Activated T-cell treated with anti-CD3 and anti-CD28 coated beads, Interleukin-2, amount 50 U/mL, for 4 hours (primary cell): ENCODE results near the gene CDKN2B-AS1. TPM values are rescaled to one million over a fixed set of nuclear protein-coding genes. Genes with fewer than 3 reads are reported as not detected.

Source experiments
- ATAC-seq, 2 donors: fragments of 200-7000 bp; cut with Tn5 transposase; one replicate each; pipeline ENCODE4 v1.10.0; 2021
- DNase-seq: peaks from one replicate; pipeline ENCODE4 v3.0.0-alpha.2; 2020
- H3K27me3 Mint-ChIP-seq: one replicate; pipeline ENCODE4 v1.8.0; 2021; ENCODE audit warnings: low read depth, mixed read lengths
- H3K36me3 Mint-ChIP-seq: one replicate; pipeline ENCODE4 v1.8.0; 2022; ENCODE audit warnings: mixed read lengths; ENCODE audit not compliant: insufficient read depth
- H3K4me1 Mint-ChIP-seq: one replicate; pipeline ENCODE4 v1.8.0; 2021; ENCODE audit warnings: low read depth, mixed read lengths
- H3K4me3 Mint-ChIP-seq: one replicate; pipeline ENCODE4 v1.8.0; 2021; ENCODE audit warnings: mild to moderate bottlenecking, moderate library complexity, mixed read lengths
- H3K9me3 Mint-ChIP-seq: one replicate; pipeline ENCODE4 v1.8.0; 2021; ENCODE audit warnings: mixed read lengths
- total RNA-seq, 3 donors: library from RNA; stranded (reverse); gene quantifications; one replicate each; pipeline ENCODE4 v1.2.1, GENCODE V29; 2021

Gene CDKN2B-AS1
- total RNA-seq, 3 donors from 2014 or later: 0.60 TPM; not detected in 2

DNA sequence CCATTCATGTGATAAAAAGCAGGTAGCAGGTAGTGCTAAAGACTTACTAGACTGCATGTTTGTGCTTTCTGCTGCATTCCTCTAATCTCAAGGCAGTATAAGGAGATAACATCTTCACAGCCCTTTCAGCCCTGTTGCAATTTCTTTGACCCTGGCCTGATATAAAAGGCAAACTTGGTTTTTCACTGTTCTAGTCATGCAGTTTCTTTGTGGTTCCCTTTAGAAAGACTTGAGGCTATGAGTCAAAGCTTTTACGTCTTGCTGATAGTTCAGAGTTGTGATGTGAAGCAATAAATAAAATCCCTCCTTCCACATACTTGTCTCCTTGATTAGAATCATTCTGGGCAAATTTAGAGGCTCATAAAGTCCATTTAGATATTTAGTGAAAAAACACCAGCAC, 103.1 kb downstream of the CDKN2B-AS1 start:
- H3K27me3 Mint-ChIP-seq: peaks cover 12% of the 10 kb centered on the region
- H3K36me3 Mint-ChIP-seq: peaks cover 2% of the 10 kb centered on the region
- H3K4me1 Mint-ChIP-seq: peaks cover 10% of the 10 kb centered on the region
- DNase-seq: no peak
- ATAC-seq: peak; percentile 75 to 85
- H3K9me3 Mint-ChIP-seq: no peaks in the 10 kb centered on the region
- H3K4me3 Mint-ChIP-seq: no peak overlapping the region

DNA sequence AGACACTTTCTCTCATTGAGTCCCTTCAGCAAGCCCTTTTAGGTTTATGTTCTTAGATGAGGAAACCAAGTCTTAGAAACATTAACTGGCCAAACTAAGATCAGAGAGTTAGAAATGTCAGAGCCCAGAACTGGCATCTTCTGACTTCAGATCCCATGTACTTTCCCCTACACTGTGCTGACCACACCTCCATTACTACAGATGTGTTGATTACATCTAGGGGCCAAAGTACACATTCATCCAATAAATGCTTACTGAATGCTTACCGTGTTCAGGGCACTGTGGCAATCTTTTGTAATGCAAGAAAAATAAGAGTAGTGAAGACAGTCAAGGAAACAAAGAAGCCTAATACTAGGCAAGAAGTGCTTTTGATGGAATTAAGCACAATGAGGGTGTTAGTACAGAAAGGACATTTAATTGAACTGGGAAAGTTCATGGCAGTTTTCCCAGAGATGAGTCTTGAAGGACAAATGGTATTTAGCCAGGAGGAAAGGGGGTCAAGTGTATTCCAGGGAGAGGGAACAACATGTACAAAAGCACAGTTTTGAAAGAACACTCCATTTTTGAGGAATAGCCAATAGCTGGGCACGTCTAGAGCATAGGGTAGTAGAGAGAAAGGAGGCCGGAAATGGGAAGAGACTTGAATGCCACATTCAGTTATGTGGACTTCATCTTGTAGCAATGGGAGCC, 104.2 kb downstream of the CDKN2B-AS1 start:
- no peak overlapping the region for H3K4me3 Mint-ChIP-seq
- peaks cover 12% of the 10 kb centered on the region for H3K27me3 Mint-ChIP-seq
- no peak for ATAC-seq
- H3K36me3 Mint-ChIP-seq: peaks cover 2% of the 10 kb centered on the region
- no peak for DNase-seq
- peaks cover 11% of the 10 kb centered on the region for H3K4me1 Mint-ChIP-seq
- H3K9me3 Mint-ChIP-seq: no peaks in the 10 kb centered on the region

DNA sequence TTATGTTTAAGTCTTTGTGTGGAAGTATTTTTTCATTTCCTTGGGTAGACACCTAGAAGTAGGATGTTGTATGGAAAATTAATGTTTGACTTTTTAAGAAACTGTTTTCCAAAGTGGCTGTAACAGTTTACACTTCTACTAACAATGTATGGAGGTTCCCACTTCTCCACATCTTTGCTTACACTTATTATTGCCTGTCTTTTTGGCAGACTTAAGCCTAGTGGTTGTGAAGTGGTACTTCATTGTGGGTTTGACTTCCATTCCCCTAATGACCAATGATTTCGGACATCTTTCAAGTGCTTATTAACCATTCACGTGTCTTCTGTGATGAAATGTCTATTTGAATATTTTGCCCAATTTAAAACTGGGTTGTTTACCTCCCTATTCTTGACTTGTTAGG, 106.0 kb downstream of the CDKN2B-AS1 start:
- Mint-ChIP-seq H3K4me3 (no peak overlapping the region), H3K9me3 (no peaks in the 10 kb centered on the region), H3K36me3 (peaks cover 2% of the 10 kb centered on the region), H3K4me1 (peaks cover 20% of the 10 kb centered on the region), H3K27me3 (peaks cover 12% of the 10 kb centered on the region)
- DNase-seq: no peak
- no peak for ATAC-seq

DNA sequence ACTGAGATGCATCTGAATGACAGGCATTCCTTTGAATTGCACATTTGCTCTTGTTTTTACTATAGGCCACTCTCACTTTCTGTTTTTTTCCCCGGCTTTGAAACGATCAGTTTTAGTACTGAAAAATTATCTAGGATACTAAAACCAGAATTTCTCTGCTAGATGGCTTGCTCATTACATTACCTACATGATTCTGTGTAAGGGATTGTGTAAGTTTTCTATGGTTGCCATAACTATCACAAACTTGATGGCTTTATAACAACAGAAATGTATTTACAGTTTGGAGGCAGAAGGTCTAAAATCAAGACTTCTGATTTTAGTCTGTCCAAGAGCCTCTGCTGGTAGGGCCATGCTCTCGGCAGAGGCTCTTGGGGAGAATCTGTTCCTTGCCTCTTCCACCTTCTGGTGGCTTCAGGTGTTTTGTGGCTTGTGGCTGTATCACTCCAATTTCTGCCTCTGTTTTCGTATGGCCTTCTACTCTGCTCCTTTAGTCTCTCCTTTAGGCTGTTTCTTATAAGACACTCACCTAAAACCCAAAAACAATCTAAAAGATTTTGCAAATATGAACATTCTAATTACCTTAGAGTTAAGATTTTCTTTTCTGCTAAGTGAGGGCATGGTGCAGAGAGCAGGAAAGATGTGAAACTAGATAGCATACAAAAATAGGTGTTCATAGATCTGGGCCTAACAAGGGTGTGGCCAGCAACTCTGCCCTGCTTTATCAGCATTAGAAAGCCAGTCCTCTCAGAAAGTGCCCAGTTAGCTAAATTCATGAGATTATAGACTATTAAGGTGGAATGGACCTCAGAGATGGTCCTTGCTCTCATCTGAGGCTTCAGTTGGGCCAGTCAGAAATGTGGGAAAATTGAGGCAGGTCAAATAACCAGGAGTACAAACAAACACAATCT, 107.8 kb downstream of the CDKN2B-AS1 start:
- no peak for ATAC-seq

DNA sequence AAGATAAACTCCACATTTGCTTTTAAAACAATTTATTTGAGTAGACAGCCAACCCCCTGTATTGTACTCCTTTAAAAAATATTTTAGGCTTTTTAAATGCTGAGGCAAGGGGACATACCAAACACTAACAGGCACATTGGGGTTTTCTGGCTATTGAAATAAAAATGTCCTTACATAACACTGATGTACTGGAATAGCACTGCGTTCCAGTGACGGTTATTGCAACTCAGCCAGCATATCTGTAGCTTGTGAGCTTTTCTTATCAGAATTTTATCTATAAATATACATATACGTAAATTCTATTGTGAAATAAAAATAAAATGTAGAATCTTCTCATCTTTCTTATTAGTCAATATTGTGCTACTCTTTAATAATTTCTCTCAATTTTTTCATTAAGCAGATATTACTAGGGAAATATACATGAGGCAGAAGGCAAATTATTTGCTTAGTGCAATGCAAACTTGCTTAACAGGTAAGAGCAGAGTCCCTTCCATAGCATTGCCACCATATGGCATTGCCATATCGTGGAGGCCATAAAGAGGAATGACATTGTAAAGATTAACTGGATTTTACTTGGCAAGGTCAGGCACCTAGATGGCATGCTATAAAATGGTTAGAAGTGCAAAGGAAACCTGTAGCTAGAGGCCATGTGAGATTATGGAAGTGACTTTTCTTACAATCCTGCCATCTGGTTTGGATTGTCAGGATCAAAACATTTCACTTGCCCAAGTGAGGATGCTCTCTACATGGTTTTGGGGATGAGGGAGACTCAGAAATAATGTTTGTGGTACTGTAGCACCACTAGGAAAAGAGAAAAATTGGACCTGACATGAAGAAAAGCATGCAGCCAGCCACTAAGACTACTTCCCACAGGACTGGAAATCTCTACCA, 109.3 kb downstream of the CDKN2B-AS1 start:
- Mint-ChIP-seq H3K27me3 (peaks cover 1% of the 10 kb centered on the region), H3K36me3 (no peaks in the 10 kb centered on the region)
- ATAC-seq: no peak

More for the DNA sequence above, 107.8 kb downstream of the CDKN2B-AS1 start:
- Mint-ChIP-seq H3K4me3 (no peak overlapping the region), H3K27me3 (peaks cover 5% of the 10 kb centered on the region), H3K4me1 (peaks cover 20% of the 10 kb centered on the region), H3K9me3 (no peaks in the 10 kb centered on the region), H3K36me3 (no peaks in the 10 kb centered on the region)
- no peak for DNase-seq

DNA sequence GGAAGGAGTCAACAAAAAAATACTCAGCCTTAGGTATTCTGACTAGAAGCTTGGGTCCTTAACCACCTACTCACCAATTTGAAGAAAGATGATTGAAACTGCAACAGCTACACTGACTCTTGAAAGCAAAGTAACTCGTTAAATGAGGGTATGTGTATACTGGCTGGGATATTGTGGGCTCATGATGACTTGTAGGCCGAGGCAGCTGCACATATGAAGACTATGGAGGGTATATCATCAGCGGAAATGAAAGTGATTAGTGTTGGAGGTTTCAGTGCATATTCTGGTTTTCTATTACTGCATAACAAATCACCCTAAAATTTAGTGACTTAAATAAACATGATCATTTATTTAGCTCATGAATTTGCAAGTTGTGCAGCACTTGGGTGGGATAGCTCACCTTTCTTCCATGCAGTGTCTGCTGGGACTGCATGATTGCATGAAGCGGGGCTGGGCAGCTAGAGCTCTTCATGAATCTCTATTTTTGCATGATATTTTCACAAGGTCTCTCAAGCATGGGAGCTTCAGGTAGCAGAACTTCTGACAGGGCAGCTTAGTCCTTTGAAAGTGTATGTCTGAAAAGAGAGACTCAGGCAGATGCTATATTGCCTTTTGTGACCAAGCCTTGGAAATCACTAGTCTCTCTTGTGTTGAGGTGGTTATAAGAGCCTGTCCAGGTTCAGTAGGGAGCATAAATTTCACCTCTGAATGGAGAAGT, 110.6 kb downstream of the CDKN2B-AS1 start:
- DNase-seq (no peak), ATAC-seq (peak; percentile 93 to 97)
- no peaks in the 10 kb centered on the region for H3K9me3 Mint-ChIP-seq
- H3K27me3 Mint-ChIP-seq: no peaks in the 10 kb centered on the region
- H3K4me1 Mint-ChIP-seq: peaks cover 19% of the 10 kb centered on the region
- H3K4me3 Mint-ChIP-seq: no peak overlapping the region
- no peaks in the 10 kb centered on the region for H3K36me3 Mint-ChIP-seq

More for the DNA sequence above, 109.3 kb downstream of the CDKN2B-AS1 start:
- H3K4me1 Mint-ChIP-seq: peaks cover 19% of the 10 kb centered on the region
- H3K9me3 Mint-ChIP-seq: no peaks in the 10 kb centered on the region
- DNase-seq: no peak
- no peak overlapping the region for H3K4me3 Mint-ChIP-seq

DNA sequence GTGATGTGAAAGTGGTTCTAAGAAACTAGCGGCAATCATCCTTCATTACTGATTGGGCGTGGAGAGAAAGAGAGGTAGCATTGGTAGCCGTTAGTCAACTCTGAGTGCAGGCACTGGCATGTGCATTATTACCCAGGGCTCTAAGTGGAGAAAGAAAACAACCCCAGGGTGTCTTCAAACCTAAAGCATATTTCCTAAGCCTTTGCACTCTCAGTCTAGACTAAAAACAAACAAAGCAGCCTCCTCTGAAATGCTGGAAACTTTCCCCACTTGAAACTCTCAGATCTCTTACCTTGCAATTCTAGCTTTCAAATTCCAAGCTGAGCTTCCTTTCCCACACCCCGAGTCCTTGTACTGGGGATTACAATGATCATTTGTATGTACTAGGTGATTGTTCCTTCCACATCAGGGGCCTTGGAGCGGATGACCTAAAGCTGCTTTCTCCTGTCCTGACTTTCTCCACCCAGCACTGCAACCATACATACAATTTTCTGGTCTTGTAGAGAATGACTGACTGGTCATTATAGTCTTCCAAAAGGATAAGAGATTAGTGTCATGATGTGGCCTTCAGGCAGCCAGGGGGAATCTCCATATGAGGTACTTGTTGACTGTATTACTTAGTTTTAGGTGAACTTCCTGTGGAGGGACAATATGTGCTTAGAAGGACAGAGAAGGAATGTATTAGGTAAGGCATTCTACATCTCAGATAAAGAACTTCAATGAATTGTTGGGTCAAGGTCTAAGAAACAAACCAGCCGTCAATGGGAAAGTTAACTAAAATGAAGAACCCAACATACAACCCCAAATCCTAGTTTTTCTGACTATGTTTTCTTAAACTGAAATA, 112.8 kb downstream of the CDKN2B-AS1 start:
- peaks cover 13% of the 10 kb centered on the region for H3K4me1 Mint-ChIP-seq
- no peaks in the 10 kb centered on the region for H3K36me3 Mint-ChIP-seq
- no peaks in the 10 kb centered on the region for H3K9me3 Mint-ChIP-seq

DNA sequence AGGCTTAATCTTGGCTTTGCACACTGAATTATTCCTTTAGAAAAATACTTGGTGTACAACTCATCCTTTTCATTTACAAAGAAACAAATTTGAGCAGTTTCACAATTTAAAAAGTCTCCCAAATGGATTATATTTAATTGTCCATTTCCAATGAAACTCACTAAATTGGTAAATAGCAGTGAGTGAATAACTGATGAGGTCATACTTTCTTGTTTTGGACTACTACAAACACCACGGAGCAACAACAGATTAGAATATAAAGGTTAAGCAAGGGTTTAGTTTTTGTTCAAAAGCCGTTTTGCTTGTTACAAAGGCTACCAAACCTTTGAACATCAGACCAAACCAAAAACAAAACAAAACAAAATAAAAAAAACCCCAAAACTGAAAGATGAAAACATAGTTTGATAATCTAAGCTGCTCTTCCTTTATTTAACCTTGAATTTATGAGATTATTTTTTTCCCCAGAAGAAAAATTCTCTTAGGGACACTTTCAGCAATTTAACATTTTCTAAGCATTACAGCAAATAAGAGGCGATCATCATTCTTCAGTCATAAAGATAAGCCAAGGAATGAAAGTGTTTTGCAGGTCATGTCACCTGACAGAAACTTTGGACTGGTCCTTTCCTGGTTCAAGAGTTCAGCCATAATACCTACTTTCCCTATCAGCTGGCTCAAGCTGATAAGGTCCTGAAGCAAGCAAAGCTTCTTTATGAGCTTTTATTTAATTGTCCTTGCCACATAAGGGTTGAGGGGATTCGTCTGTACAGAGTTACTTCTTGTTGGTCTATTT, 114.2 kb downstream of the CDKN2B-AS1 start:
- DNase-seq: no peak

More for the DNA sequence above, 112.8 kb downstream of the CDKN2B-AS1 start:
- Mint-ChIP-seq H3K27me3 (no peaks in the 10 kb centered on the region), H3K4me3 (no peak overlapping the region)
- ATAC-seq (no peak), DNase-seq (no peak)

DNA sequence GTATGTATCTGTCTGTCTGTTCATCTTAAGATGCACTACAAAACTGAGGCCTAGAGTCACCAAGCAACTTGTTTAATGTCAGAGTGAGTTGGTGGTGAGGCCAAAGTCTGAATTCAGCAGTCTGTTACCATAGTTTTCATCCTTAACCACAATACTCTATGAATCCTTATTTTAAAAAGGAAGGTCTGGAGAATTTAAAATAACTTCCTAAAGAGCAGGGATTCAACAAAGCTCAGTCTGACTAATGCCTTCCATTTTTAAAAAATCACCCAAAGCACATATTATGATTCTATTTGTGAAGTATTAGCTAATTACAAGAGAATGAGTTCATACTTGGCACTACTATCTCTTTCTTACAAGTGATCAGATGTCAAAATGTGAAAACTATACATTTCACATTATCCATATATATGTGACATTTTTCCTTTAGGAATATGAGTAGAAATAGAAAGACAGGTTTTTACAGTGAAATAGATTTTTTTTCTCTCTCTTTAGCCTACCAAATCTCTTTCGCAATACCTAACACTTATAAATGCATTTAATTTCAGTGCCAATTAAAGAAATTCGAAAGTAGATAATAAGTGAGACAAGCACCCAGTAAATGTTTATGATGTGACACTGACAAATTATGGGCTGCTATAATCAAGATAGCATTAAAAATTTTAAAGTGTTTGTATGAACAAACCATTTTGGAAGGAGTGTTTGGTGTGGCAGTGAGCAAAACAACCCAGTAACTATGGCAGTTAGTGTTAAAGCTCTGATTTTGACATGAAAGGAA, 116.8 kb downstream of the CDKN2B-AS1 start:
- H3K4me3 Mint-ChIP-seq: no peak overlapping the region
- H3K36me3 Mint-ChIP-seq: no peaks in the 10 kb centered on the region
- no peaks in the 10 kb centered on the region for H3K4me1 Mint-ChIP-seq
- H3K9me3 Mint-ChIP-seq: no peaks in the 10 kb centered on the region
- ATAC-seq: no peak
- DNase-seq: no peak
- H3K27me3 Mint-ChIP-seq: peaks cover 3% of the 10 kb centered on the region

More for the DNA sequence above, 114.2 kb downstream of the CDKN2B-AS1 start:
- Mint-ChIP-seq H3K4me1 (peaks cover 9% of the 10 kb centered on the region), H3K27me3 (no peaks in the 10 kb centered on the region), H3K4me3 (no peak overlapping the region), H3K9me3 (no peaks in the 10 kb centered on the region), H3K36me3 (no peaks in the 10 kb centered on the region)
- no peak for ATAC-seq

DNA sequence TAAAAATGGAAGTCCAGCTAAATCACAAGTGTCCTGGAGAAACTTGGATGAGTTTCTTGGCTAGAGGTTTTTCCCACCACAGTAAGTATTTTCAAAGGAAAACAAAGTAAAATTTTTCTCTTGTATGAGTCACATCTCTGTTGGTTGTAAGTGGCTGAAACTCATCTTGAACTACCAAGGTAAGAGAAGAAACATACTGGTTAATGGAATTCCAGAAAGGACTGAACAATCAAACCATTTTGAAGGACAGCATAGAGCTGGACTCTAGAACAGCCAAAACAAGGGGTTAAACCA, 117.3 kb downstream of the CDKN2B-AS1 start:
- ATAC-seq: no peak
- Mint-ChIP-seq H3K27me3 (peaks cover 3% of the 10 kb centered on the region), H3K4me3 (no peak overlapping the region), H3K4me1 (no peaks in the 10 kb centered on the region), H3K9me3 (no peaks in the 10 kb centered on the region), H3K36me3 (no peaks in the 10 kb centered on the region)
- DNase-seq: no peak

DNA sequence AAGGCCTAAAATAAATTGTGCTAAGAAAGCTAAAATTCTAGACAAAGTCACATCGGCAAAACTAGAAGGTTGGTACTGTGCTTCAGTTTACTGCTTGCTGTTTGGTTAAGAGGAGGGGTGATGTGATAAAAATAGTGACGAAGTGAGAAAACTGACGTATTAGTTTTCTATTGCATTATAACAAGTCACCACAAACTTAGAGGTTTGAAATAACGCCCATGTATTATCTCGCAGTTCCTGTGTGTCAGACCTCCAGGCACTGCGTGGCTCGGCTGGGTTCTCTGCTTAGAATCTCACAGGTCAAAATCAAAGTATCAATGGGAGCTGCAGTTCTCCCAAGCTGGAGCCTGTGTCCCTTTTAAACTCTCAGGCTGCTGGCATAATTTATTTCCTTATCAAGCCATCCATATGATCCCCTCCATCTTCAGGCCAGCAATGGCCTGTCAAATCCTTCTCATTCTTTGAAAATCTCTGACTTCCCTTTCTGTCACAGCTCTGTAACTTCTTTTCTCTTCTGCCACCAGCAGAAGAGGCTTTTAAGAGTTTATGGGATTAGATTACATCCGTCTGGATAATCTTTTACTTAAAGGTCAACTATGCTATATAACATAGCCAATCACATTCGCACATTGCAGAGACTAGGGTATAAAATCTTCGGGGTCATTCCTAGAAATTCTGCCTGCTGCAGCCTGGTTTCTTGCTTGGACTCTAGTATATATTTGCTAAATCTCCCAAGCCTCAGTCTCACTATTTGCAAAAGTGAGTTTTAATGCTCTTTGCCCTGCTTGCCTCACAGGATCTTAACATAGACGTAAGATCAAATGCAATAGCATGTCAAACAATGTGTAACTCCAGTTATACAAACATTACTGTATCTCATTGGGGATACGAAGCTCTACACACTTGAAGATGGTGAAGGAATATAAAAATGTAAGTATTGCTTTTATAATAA, 118.6 kb downstream of the CDKN2B-AS1 start:
- H3K4me3 Mint-ChIP-seq: no peak overlapping the region
- no peaks in the 10 kb centered on the region for H3K9me3 Mint-ChIP-seq
- DNase-seq (no peak), ATAC-seq (no peak)
- peaks cover 3% of the 10 kb centered on the region for H3K27me3 Mint-ChIP-seq
- H3K36me3 Mint-ChIP-seq: no peaks in the 10 kb centered on the region
- H3K4me1 Mint-ChIP-seq: no peaks in the 10 kb centered on the region
